ENCODE results near the gene MEF2C. TPM values are rescaled to one million over a fixed set of nuclear protein-coding genes. Genes with fewer than 3 reads are reported as not detected.
A peak's percentile ranks its signal among the peaks of the same experiment; 100 is the strongest.

Gene MEF2C
- total RNA-seq, 2 donors from 2014 or later: 13.9 to 44.0 TPM

DNA sequence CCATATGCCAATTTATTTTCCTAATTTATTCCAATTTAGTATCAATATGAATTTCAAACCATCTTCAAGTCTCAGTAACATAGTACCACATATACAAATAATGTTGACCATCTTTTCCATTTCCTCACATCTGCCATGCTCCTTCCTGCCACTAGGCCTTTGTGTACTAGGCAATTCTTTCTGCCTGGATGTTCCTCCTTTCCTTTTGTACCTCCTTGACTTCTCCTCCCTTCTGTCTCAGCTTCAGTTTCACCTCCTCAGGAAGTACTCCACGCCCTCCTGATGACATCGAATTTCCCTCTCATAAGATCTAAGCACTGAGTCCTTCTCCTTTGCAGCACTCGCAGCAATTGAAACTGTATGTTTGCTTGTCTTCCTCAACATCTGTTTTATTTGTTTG lies 53.9 kb downstream of the MEF2C start:
- H3K4me3 ChIP-seq: no peak overlapping the region
- H3K36me3 ChIP-seq: no peaks in the 10 kb centered on the region
- no peaks in the 10 kb centered on the region for H3K27me3 ChIP-seq (replicated peaks; ENCODE audit: insufficient read depth)
- DNase-seq (ENCODE audit: low spot score): no peak
- intact Hi-C loops (cut with DNase I): no loop called here
- no peaks in the 10 kb centered on the region for H3K4me1 ChIP-seq (replicated peaks)
- no peak for TF ChIP-seq POLR2AphosphoS5 (IDR thresholded peaks at IDR 0.05)
- TF ChIP-seq, protein P1, sequence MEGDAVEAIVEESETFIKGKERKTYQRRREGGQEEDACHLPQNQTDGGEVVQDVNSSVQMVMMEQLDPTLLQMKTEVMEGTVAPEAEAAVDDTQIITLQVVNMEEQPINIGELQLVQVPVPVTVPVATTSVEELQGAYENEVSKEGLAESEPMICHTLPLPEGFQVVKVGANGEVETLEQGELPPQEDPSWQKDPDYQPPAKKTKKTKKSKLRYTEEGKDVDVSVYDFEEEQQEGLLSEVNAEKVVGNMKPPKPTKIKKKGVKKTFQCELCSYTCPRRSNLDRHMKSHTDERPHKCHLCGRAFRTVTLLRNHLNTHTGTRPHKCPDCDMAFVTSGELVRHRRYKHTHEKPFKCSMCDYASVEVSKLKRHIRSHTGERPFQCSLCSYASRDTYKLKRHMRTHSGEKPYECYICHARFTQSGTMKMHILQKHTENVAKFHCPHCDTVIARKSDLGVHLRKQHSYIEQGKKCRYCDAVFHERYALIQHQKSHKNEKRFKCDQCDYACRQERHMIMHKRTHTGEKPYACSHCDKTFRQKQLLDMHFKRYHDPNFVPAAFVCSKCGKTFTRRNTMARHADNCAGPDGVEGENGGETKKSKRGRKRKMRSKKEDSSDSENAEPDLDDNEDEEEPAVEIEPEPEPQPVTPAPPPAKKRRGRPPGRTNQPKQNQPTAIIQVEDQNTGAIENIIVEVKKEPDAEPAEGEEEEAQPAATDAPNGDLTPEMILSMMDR (IDR thresholded peaks at IDR 0.05): peak in 2 of 4 experiments; percentile 10 to 17
- 75% methylated on average over 3 of the region's 3 CpGs for WGBS
- no peaks in the 10 kb centered on the region for H3K9me3 ChIP-seq
- H3K27ac ChIP-seq: peak overlapping the region in 1 of 2 donors; percentile 14

DNA sequence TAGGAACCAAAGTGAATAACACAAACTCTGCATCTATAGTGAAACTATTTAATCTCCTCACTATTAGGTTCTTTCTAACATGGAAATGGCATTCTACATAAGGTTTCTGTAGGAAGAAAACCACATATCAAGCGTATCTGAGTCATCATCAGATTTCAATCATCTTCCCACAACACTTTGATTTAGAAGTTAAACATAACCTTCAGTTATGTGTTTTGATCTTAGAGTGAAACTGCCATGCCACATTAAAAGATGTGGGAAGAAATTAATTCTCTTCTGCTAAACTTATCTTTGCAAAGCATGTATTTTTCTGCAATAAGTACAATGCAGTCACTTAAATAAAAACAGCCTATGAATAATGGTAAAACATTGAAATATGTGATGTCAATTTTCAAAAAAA lies 55.0 kb downstream of the MEF2C start:
- TF ChIP-seq, protein P1 (IDR thresholded peaks at IDR 0.05): no peak
- TF ChIP-seq POLR2A (IDR thresholded peaks at IDR 0.05): no peak
- TF ChIP-seq POLR2AphosphoS5 (IDR thresholded peaks at IDR 0.05): no peak
- no peak for DNase-seq (ENCODE audit: low spot score)
- intact Hi-C loops (cut with DNase I): no loop called here
- Histone ChIP-seq H3K36me3 (no peaks in the 10 kb centered on the region), H3K4me1 (replicated peaks) (no peaks in the 10 kb centered on the region), H3K27me3 (replicated peaks; ENCODE audit: insufficient read depth) (no peaks in the 10 kb centered on the region), H3K9me3 (no peaks in the 10 kb centered on the region), H3K4me3 (no peak overlapping the region), H3K27ac (peak overlapping the region in 1 of 2 donors; percentile 14)
- 93% methylated on average over 1 of the region's 1 CpG for WGBS

DNA sequence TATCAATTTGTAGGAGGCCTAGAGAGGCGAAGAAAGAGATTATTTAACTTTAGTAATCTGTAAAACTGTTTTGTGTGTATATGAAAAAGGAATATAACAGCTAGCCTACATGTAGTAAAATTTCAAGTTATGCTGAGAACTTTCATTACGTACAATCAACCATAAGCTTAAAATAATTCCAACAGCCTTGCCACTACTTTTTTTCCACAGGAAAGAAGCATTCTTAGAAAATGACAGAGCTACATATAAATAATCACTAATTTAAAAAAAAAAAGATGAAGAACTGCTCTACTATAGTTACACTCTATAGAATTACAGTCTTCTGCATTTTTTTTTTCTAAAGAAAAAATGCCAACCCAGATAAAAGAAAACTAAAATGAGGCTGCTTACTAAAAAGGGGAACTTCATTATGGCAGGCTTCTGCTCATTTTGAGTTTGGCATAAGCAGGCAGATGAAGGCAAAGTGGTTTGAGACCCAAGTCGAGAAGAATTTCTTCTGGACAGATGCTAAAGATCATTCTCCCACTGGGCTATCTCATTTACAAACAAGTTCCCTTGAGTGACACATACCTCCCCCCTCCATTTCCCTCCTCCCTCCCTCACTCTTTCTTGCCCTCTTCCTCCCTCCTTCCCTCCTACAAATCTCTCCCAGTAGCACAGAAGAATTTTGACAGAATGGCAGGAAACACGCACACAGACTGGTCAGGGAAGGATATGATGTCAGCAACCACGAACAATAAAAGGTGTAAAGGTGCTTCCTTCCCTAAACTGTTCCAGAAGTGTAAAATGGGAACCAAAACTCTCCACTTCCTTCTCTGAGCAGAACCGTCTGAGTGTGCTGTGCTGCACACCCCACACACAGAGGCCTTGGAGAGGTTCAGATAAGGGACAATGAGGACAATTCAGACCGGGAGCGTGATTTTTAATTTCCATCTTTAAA lies 56.1 kb downstream of the MEF2C start:
- peak overlapping the region in 1 of 2 donors; percentile 15 for H3K27ac ChIP-seq
- intact Hi-C loops (cut with DNase I): no loop called here
- TF ChIP-seq POLR2AphosphoS5 (IDR thresholded peaks at IDR 0.05) (peak; percentile 42), POLR2A (IDR thresholded peaks at IDR 0.05) (no peak)
- WGBS: 72% methylated on average over 8 of the region's 8 CpGs
- no peaks in the 10 kb centered on the region for H3K4me1 ChIP-seq (replicated peaks)
- no peaks in the 10 kb centered on the region for H3K27me3 ChIP-seq (replicated peaks; ENCODE audit: insufficient read depth)
- DNase-seq (ENCODE audit: low spot score): no peak
- no peaks in the 10 kb centered on the region for H3K9me3 ChIP-seq
- H3K4me3 ChIP-seq: no peak overlapping the region
- no peaks in the 10 kb centered on the region for H3K36me3 ChIP-seq

DNA sequence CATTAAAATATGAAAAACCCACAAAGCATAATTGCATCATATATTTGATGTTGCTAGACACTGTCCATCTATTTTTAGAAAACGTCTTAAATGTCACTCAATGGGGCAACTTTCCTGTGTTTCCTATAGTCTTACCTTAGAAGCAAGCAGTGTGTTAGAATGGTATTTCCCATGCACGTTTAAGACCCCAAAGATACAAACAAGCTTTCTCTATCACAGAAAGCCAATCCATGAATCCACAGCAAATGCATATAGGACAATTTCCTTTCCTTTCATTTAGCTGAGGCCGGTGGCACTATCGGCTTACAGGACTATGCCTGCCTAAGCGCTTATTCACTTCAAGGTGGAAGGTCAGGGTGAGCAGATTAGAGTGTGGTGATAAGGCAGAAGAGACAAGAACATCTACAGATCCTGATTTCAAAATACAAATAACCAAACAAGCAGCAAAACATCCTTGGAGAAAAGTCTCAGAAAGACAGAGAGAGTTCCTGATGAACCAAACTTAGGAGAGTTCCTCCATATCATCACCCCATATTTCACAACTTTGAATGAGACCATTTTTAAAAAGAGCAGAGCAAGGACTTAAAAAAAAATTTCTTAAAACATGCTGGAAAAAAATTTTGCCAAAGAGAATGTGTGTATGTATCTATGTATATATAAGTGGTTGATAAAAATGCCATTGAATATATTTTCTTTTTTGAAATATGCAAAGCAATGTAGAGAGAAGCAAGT lies 57.2 kb downstream of the MEF2C start:
- H3K4me3 ChIP-seq: no peak overlapping the region
- TF ChIP-seq POLR2A (IDR thresholded peaks at IDR 0.05): no peak
- TF ChIP-seq, protein P1 (IDR thresholded peaks at IDR 0.05): no peak
- no peak for TF ChIP-seq POLR2AphosphoS5 (IDR thresholded peaks at IDR 0.05)
- H3K9me3 ChIP-seq: no peaks in the 10 kb centered on the region
- H3K27ac ChIP-seq: no peak overlapping the region
- no peaks in the 10 kb centered on the region for H3K27me3 ChIP-seq (replicated peaks; ENCODE audit: insufficient read depth)
- DNase-seq (ENCODE audit: low spot score): no peak
- H3K36me3 ChIP-seq: no peaks in the 10 kb centered on the region
- no peaks in the 10 kb centered on the region for H3K4me1 ChIP-seq (replicated peaks)
- WGBS: 77% methylated on average over 5 of the region's 5 CpGs
- intact Hi-C loops (cut with DNase I): no loop called here

DNA sequence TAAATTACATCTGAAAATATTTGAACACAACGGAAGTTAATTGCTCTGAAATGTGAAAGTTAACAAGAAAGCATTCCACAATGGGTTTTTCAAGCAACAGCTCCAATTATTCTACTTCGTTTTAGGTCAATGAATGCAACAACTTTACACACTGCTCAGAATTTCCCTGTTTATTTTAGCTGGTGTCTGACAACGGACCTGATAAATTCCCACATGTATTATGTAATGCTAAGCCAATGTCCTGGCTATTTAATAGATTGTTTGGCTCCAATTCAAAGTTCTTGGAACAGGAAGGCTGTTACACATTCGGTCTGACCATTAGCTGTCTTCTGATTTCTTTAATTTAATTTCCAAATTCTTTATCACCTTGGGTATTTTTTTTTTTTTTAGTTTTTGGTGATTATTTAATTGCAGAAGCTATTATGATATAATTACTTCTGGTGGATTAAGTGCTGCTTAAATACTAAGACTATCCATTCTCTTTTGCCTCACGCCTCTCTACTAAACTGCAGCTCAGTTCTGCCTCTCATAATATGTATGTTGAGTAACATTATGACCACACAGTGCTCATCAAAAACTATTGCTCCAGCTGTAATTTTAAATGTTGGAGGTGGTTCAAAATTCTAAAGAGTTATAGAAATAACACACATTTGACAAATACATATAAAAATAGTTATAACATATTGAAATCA lies 57.9 kb downstream of the MEF2C start:
- peak overlapping the region in 1 of 2 donors; percentile 14 for H3K27ac ChIP-seq
- TF ChIP-seq POLR2AphosphoS5 (IDR thresholded peaks at IDR 0.05) (peak; percentile 57), POLR2A (IDR thresholded peaks at IDR 0.05) (no peak)
- TF ChIP-seq, protein P1 (IDR thresholded peaks at IDR 0.05): no peak
- no peak overlapping the region for H3K4me3 ChIP-seq
- no peaks in the 10 kb centered on the region for H3K27me3 ChIP-seq (replicated peaks; ENCODE audit: insufficient read depth)
- H3K36me3 ChIP-seq: no peaks in the 10 kb centered on the region
- H3K4me1 ChIP-seq (replicated peaks): no peaks in the 10 kb centered on the region
- 21% methylated on average over 5 of the region's 5 CpGs for WGBS
- no peak for DNase-seq (ENCODE audit: low spot score)
- H3K9me3 ChIP-seq: no peaks in the 10 kb centered on the region
- intact Hi-C loops (cut with DNase I): no loop called here
